Suprapubic skin (tissue), 4 donors: ENCODE measurements around the gene SLC13A2.

Source experiments
- POLR2A ChIP-seq, 2 donors: fragments of 450-650 bp; IDR thresholded peaks; one replicate each; pipeline ENCODE4 v1.6.1; 2017; ENCODE audit warnings: antibody characterized with exemption in 2 of 2, mild to moderate bottlenecking in 2 of 2, moderate library complexity in 2 of 2
- POLR2AphosphoS5 ChIP-seq, 3 donors: sonication (generic); formaldehyde crosslinking; IDR thresholded peaks; one replicate each; pipeline ENCODE4 v1.6.1; 2017; ENCODE audit warnings: antibody characterized with exemption in 3 of 3
- TF ChIP-seq, protein P1 (sequence below), 2 donors: fragments of 200-600 bp in 1 of 2; fragments of 450-650 bp in 1 of 2; sonication (generic) in 1 of 2; IDR thresholded peaks; one replicate each; pipeline ENCODE4 v1.5.1; 2016 to 2019; ENCODE audit warnings: antibody characterized with exemption in 2 of 2, mild to moderate bottlenecking in 1 of 2, moderate library complexity in 1 of 2

GRCh38 chr17:28520687-28521086 is 47.2 kb downstream of the SLC13A2 start:
- TF ChIP-seq, protein P1, sequence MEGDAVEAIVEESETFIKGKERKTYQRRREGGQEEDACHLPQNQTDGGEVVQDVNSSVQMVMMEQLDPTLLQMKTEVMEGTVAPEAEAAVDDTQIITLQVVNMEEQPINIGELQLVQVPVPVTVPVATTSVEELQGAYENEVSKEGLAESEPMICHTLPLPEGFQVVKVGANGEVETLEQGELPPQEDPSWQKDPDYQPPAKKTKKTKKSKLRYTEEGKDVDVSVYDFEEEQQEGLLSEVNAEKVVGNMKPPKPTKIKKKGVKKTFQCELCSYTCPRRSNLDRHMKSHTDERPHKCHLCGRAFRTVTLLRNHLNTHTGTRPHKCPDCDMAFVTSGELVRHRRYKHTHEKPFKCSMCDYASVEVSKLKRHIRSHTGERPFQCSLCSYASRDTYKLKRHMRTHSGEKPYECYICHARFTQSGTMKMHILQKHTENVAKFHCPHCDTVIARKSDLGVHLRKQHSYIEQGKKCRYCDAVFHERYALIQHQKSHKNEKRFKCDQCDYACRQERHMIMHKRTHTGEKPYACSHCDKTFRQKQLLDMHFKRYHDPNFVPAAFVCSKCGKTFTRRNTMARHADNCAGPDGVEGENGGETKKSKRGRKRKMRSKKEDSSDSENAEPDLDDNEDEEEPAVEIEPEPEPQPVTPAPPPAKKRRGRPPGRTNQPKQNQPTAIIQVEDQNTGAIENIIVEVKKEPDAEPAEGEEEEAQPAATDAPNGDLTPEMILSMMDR (IDR thresholded peaks at IDR 0.05): no peak
- no peak for TF ChIP-seq POLR2AphosphoS5 (IDR thresholded peaks at IDR 0.05)
- no peak for TF ChIP-seq POLR2A (IDR thresholded peaks at IDR 0.05)
